ENCODE results near the gene CLEC2A.
"Not testable (repeated sequence)": the region's sequence is repeated elsewhere in the genome, so short reads cannot be mapped to it uniquely, and the experiment has no call there.

CLEC2A gene

DNA sequence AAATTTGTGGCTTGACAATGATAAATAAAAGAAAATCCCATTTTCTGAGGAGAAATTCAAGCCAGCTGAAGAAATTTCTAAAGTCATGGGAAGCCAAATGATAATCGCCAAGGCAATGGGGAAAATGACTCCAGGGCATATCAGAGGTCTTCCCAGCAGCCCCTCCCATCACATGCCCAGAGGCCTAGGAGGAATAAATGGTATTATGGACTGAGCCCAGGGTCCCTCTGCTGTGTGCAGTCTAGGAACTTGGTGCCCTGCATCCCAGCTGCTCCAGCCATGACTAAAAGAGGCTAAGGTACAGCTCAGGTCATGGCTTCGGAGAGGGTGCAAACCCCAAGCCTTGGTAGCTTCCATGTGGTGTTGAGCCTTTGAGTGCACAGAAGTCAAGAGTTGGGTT is 43.4 kb upstream of the CLEC2A start:
- Histone ChIP-seq H3K27ac (replicated peaks; ENCODE audit: low read length) (no peak overlapping the region), H2AK5ac (ENCODE audit: low read depth, low read length) (no peak overlapping the region), H2BK5ac (ENCODE audit: low read length) (no peak overlapping the region), H3K14ac (ENCODE audit: low read length) (no peak overlapping the region), H2BK12ac (ENCODE audit: low read length) (no peak overlapping the region), H4K91ac (ENCODE audit: low read depth, low read length, poor library complexity) (no peak overlapping the region), H3K27me3 (ENCODE audit: control insufficient read depth in 3 of 3, insufficient read depth in 3 of 3, low read depth in 1 of 3, low read length in 3 of 3) (no peaks in the 10 kb centered on the region), H4K8ac (ENCODE audit: low read depth, low read length) (no peak overlapping the region), H3K4me1 (ENCODE audit: control insufficient read depth in 2 of 2, insufficient read depth in 1 of 2, low read depth in 1 of 2, low read length in 2 of 2) (no peaks in the 10 kb centered on the region), H3K4me3 (ENCODE audit: low read length in 2 of 2) (no peak overlapping the region), H3K79me1 (ENCODE audit: low read depth, low read length) (no peaks in the 10 kb centered on the region), H3K18ac (ENCODE audit: low read length) (no peak overlapping the region), H2AFZ (ENCODE audit: low read length) (no peak overlapping the region), H2BK15ac (ENCODE audit: low read length) (no peak overlapping the region), H3K36me3 (replicated peaks in 1 of 2; ENCODE audit: control insufficient read depth in 2 of 2, insufficient read depth in 2 of 2, low read length in 2 of 2) (no peaks in the 10 kb centered on the region), H3K23ac (ENCODE audit: low read depth, low read length, poor library complexity) (no peak overlapping the region), H3K4me2 (ENCODE audit: insufficient read depth, low read length, poor library complexity, severe bottlenecking) (no peak overlapping the region), H2BK120ac (ENCODE audit: low read depth, low read length) (no peak overlapping the region), H3K4ac (ENCODE audit: low read length) (no peak overlapping the region), H3K9me3 (replicated peaks in 1 of 2; ENCODE audit: control insufficient read depth in 2 of 2, insufficient read depth in 1 of 2, low read depth in 1 of 2, low read length in 2 of 2) (peaks cover 0 to 6% of the 10 kb centered on the region in 2 donors), H3K9ac (ENCODE audit: low read depth, low read length, poor library complexity) (no peak overlapping the region)
- no CpG with 5 or more reads among the region's 2 CpGs for WGBS, 2 donors (ENCODE audit: extremely low coverage in 2 of 2, insufficient read length in 2 of 2, insufficient replicate concordance in 1 of 2)
- DNase-seq (ENCODE audit: low spot score) = no peak

- not testable (repeated sequence) for H2BK15ac ChIP-seq (ENCODE audit: low read length); H3K36me3 ChIP-seq (replicated peaks in 1 of 2; ENCODE audit: control insufficient read depth in 2 of 2, insufficient read depth in 2 of 2, low read length in 2 of 2); H3K27me3 ChIP-seq (ENCODE audit: control insufficient read depth in 3 of 3, insufficient read depth in 3 of 3, low read depth in 1 of 3, low read length in 3 of 3); H3K9ac ChIP-seq (ENCODE audit: low read depth, low read length, poor library complexity); H3K27ac ChIP-seq (replicated peaks; ENCODE audit: low read length); H3K4me2 ChIP-seq (ENCODE audit: insufficient read depth, low read length, poor library complexity, severe bottlenecking); H3K4me3 ChIP-seq (ENCODE audit: low read length in 2 of 2); H4K8ac ChIP-seq (ENCODE audit: low read depth, low read length); H2AK5ac ChIP-seq (ENCODE audit: low read depth, low read length); H3K79me1 ChIP-seq (ENCODE audit: low read depth, low read length); H3K23ac ChIP-seq (ENCODE audit: low read depth, low read length, poor library complexity); H2BK120ac ChIP-seq (ENCODE audit: low read depth, low read length); H2AFZ ChIP-seq (ENCODE audit: low read length); H3K4ac ChIP-seq (ENCODE audit: low read length); H3K4me1 ChIP-seq (ENCODE audit: control insufficient read depth in 2 of 2, insufficient read depth in 1 of 2, low read depth in 1 of 2, low read length in 2 of 2); H3K14ac ChIP-seq (ENCODE audit: low read length); H2BK5ac ChIP-seq (ENCODE audit: low read length); H2BK12ac ChIP-seq (ENCODE audit: low read length); H3K9me3 ChIP-seq (replicated peaks in 1 of 2; ENCODE audit: control insufficient read depth in 2 of 2, insufficient read depth in 1 of 2, low read depth in 1 of 2, low read length in 2 of 2); DNase-seq (ENCODE audit: low spot score); H4K91ac ChIP-seq (ENCODE audit: low read depth, low read length, poor library complexity); H3K18ac ChIP-seq (ENCODE audit: low read length)
- WGBS, 2 donors (ENCODE audit: extremely low coverage in 2 of 2, insufficient read length in 2 of 2, insufficient replicate concordance in 1 of 2) = no CpG with 5 or more reads among the region's 2 CpGs
Measured at GRCh38 chr12:9974731-9975130, 42.6 kb upstream of the CLEC2A start.

- Histone ChIP-seq H3K4me1 (ENCODE audit: control insufficient read depth in 2 of 2, insufficient read depth in 1 of 2, low read depth in 1 of 2, low read length in 2 of 2) (no peaks in the 10 kb centered on the region), H3K23ac (ENCODE audit: low read depth, low read length, poor library complexity) (no peak overlapping the region), H2BK15ac (ENCODE audit: low read length) (no peak overlapping the region), H3K36me3 (replicated peaks in 1 of 2; ENCODE audit: control insufficient read depth in 2 of 2, insufficient read depth in 2 of 2, low read length in 2 of 2) (no peaks in the 10 kb centered on the region), H2BK5ac (ENCODE audit: low read length) (no peak overlapping the region), H3K9me3 (replicated peaks in 1 of 2; ENCODE audit: control insufficient read depth in 2 of 2, insufficient read depth in 1 of 2, low read depth in 1 of 2, low read length in 2 of 2) (peaks cover 0 to 6% of the 10 kb centered on the region in 2 donors), H3K4me2 (ENCODE audit: insufficient read depth, low read length, poor library complexity, severe bottlenecking) (no peak overlapping the region), H2AFZ (ENCODE audit: low read length) (no peak overlapping the region), H2BK12ac (ENCODE audit: low read length) (no peak overlapping the region), H3K4ac (ENCODE audit: low read length) (no peak overlapping the region), H3K4me3 (ENCODE audit: low read length in 2 of 2) (no peak overlapping the region), H3K18ac (ENCODE audit: low read length) (no peak overlapping the region), H4K91ac (ENCODE audit: low read depth, low read length, poor library complexity) (no peak overlapping the region), H3K14ac (ENCODE audit: low read length) (no peak overlapping the region), H3K9ac (ENCODE audit: low read depth, low read length, poor library complexity) (no peak overlapping the region), H3K27me3 (ENCODE audit: control insufficient read depth in 3 of 3, insufficient read depth in 3 of 3, low read depth in 1 of 3, low read length in 3 of 3) (no peaks in the 10 kb centered on the region), H4K8ac (ENCODE audit: low read depth, low read length) (no peak overlapping the region), H2BK120ac (ENCODE audit: low read depth, low read length) (no peak overlapping the region), H2AK5ac (ENCODE audit: low read depth, low read length) (no peak overlapping the region), H3K79me1 (ENCODE audit: low read depth, low read length) (no peaks in the 10 kb centered on the region), H3K27ac (replicated peaks; ENCODE audit: low read length) (no peak overlapping the region)
- no peak for DNase-seq (ENCODE audit: low spot score)
- WGBS, 2 donors (ENCODE audit: extremely low coverage in 2 of 2, insufficient read length in 2 of 2, insufficient replicate concordance in 1 of 2) = no CpG with 5 or more reads among the region's 1 CpG
Measured at GRCh38 chr12:9973949-9974348, 41.8 kb upstream of the CLEC2A start.

DNA sequence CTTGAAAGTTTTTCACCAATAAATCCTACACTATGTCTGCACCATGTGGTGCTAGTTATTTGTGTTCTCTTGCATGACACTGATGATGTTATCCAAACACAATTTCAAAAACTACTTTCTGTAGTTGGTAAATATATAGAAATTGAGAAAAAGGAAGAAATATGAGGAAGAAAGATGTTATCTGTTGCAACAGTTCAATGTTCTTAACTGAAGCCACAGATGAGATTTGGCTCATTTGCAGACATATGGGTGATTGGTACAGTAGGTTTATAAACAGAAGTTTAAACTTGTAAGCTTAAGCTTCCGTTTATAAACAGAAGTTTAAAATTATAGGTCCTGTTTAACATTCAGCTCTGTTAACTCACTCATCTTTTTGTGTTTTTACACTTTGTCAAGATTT is 39.0 kb upstream of the CLEC2A start, which contains the start of gene CLEC12A:
TSS of gene CLEC12A (plus strand) at position 229 of the 400 bp plus-strand sequence. CDS start 188 bp downstream, outside the sequence.
- no peak within 1 kb of the TSS for H2BK15ac ChIP-seq (ENCODE audit: low read length)
- H2AK5ac ChIP-seq (ENCODE audit: low read depth, low read length) = no peak within 1 kb of the TSS
- H3K18ac ChIP-seq (ENCODE audit: low read length) = no peak within 1 kb of the TSS
- H3K27me3 ChIP-seq (ENCODE audit: control insufficient read depth in 3 of 3, insufficient read depth in 3 of 3, low read depth in 1 of 3, low read length in 3 of 3) = no peaks in the 10 kb centered on the region
- H3K9me3 ChIP-seq (replicated peaks in 1 of 2; ENCODE audit: control insufficient read depth in 2 of 2, insufficient read depth in 1 of 2, low read depth in 1 of 2, low read length in 2 of 2) = peaks cover 0 to 5% of the 10 kb centered on the region in 2 donors
- H3K4ac ChIP-seq (ENCODE audit: low read length) = no peak within 1 kb of the TSS
- H4K91ac ChIP-seq (ENCODE audit: low read depth, low read length, poor library complexity) = no peak within 1 kb of the TSS
- no peak within 1 kb of the TSS for H3K9ac ChIP-seq (ENCODE audit: low read depth, low read length, poor library complexity)
- no peak within 1 kb of the TSS for H2BK5ac ChIP-seq (ENCODE audit: low read length)
- H2BK12ac ChIP-seq (ENCODE audit: low read length) = no peak within 1 kb of the TSS
- H4K8ac ChIP-seq (ENCODE audit: low read depth, low read length) = no peak within 1 kb of the TSS
- no peak within 1 kb of the TSS for H3K4me2 ChIP-seq (ENCODE audit: insufficient read depth, low read length, poor library complexity, severe bottlenecking)
- no peaks in the 10 kb centered on the region for H3K36me3 ChIP-seq (replicated peaks in 1 of 2; ENCODE audit: control insufficient read depth in 2 of 2, insufficient read depth in 2 of 2, low read length in 2 of 2)
- WGBS, 2 donors (ENCODE audit: extremely low coverage in 2 of 2, insufficient read length in 2 of 2, insufficient replicate concordance in 1 of 2) = no CpG with 5 or more reads among the region's 1 CpG
- H3K14ac ChIP-seq (ENCODE audit: low read length) = no peak within 1 kb of the TSS
- H3K27ac ChIP-seq (replicated peaks; ENCODE audit: low read length) = no peak within 1 kb of the TSS
- DNase-seq (ENCODE audit: low spot score) = no peak
- H3K4me3 ChIP-seq (ENCODE audit: low read length in 2 of 2) = no peak within 1 kb of the TSS
- H2BK120ac ChIP-seq (ENCODE audit: low read depth, low read length) = no peak within 1 kb of the TSS
- no peak within 1 kb of the TSS for H3K23ac ChIP-seq (ENCODE audit: low read depth, low read length, poor library complexity)
- H3K4me1 ChIP-seq (ENCODE audit: control insufficient read depth in 2 of 2, insufficient read depth in 1 of 2, low read depth in 1 of 2, low read length in 2 of 2) = no peaks in the 10 kb centered on the region
- H3K79me1 ChIP-seq (ENCODE audit: low read depth, low read length) = no peaks in the 10 kb centered on the region
- H2AFZ ChIP-seq (ENCODE audit: low read length) = no peak within 1 kb of the TSS

All from neuronal stem cell (in vitro differentiated cells).